GM12874 (cell line): ENCODE results near the gene AATF.

ENCODE experiments used
- TF ChIP-seq, protein P1 (sequence below): IDR thresholded peaks from 2 replicates; pipeline ENCODE4 v1.5.1; 2011; ENCODE audit warnings: low read depth, mild to moderate bottlenecking, control low read depth, low read length, moderate library complexity; ENCODE audit not compliant: insufficient read depth

Gene AATF

DNA sequence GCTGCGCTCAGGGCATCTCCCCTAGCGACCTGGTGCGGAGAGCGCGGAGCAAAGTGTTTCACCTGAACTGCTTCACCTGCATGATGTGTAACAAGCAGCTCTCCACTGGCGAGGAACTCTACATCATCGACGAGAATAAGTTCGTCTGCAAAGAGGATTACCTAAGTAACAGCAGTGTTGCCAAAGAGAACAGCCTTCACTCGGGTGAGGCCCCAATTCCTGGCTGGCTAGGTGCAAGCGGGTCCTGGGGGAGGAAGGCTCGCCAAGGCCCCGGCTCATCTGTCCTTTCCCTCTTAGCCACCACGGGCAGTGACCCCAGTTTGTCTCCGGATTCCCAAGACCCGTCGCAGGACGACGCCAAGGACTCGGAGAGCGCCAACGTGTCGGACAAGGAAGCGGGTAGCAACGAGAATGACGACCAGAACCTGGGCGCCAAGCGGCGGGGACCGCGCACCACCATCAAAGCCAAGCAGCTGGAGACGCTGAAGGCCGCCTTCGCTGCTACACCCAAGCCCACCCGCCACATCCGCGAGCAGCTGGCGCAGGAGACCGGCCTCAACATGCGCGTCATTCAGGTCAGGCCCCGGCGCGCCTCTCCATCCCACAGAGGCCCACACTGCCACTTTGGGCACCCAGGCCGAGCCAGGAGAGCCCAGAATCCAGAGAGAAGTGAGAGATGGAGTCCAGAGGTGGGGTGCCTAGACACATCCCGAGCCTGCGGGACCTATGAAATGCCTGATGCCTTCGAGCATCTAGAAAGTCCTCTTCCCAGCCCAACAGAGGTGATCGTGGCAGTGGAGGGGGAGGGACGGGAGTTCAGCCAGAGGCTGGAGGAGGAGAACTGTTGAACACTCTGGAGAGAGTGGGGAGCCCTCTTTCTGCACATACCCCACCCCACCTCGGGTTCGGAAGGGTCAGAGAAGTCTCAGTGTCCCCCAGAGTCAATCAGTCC, 8.2 kb upstream of the AATF start:
- TF ChIP-seq, protein P1, sequence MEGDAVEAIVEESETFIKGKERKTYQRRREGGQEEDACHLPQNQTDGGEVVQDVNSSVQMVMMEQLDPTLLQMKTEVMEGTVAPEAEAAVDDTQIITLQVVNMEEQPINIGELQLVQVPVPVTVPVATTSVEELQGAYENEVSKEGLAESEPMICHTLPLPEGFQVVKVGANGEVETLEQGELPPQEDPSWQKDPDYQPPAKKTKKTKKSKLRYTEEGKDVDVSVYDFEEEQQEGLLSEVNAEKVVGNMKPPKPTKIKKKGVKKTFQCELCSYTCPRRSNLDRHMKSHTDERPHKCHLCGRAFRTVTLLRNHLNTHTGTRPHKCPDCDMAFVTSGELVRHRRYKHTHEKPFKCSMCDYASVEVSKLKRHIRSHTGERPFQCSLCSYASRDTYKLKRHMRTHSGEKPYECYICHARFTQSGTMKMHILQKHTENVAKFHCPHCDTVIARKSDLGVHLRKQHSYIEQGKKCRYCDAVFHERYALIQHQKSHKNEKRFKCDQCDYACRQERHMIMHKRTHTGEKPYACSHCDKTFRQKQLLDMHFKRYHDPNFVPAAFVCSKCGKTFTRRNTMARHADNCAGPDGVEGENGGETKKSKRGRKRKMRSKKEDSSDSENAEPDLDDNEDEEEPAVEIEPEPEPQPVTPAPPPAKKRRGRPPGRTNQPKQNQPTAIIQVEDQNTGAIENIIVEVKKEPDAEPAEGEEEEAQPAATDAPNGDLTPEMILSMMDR: no peak

DNA sequence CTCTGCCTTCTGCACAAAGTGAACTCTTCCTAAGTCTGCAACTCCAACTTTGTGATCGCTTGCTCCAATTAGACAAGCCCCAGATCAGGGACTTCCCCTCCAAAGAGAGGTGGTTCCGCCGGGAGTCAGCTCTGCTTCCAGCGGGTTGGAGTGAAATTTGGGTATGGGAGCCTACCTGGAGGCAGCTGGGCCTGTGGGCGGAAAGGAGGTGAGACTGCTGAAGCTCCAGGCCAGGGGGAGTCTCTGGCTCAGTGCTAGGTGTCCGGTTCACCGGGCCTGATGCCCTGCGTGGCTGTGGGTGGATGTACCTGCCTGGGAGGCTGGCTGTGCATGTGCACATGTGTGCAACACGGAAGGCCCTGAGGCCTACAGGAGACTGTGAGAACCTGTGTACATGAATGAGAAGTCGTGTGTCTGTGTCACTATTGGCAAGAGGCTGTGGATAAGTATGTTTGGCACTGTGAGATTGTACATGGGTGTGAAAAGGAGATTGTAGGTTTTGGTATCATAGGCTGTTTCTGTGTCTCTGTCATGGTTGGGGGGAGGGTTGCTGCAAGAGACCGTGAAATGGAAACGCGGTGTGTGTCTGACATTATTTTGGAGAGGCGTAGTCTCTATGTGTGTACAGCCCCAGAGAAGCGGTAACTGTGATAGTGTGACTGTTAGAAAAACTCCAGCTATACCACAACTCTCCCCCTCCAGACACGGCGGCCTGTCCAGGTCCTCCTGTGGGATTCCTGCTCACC, 7.3 kb upstream of the AATF start:
- TF ChIP-seq, protein P1: no peak

DNA sequence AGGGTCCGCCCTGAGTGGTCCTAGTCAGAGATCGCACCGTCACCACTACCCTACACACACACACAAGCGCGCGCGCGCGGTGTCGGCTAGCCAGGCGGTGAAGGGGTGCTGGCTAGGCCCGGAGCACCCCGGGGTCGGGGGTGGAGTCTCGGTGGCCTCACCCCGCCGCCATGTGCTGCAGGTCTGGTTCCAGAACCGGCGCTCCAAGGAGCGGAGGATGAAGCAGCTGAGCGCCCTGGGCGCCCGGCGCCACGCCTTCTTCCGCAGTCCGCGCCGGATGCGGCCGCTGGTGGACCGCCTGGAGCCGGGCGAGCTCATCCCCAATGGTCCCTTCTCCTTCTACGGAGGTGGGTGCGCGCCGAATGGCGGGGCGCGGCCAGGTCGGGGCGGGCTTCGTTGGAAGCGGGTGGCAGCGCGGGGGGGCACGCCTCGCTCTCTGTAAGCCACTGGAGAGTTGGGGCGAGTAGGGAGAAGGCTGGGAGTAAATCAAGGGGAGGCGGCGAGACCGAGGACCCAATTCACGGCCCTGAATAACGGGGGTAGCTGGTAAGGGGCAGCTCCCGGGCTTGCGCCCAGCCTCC, 6.6 kb upstream of the AATF start:
- TF ChIP-seq, protein P1: no peak

DNA sequence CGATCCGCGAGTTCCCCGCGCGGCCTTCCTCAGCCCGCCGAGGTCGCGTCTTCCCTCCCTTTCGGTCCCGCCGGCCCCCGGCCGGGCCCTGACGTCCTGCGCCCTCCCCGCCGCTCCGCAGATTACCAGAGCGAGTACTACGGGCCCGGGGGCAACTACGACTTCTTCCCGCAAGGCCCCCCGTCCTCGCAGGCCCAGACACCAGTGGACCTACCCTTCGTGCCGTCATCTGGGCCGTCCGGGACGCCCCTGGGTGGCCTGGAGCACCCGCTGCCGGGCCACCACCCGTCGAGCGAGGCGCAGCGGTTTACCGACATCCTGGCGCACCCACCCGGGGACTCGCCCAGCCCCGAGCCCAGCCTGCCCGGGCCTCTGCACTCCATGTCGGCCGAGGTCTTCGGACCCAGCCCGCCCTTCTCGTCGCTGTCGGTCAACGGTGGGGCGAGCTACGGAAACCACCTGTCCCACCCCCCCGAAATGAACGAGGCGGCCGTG, 6.1 kb upstream of the AATF start:
- TF ChIP-seq, protein P1: no peak

DNA sequence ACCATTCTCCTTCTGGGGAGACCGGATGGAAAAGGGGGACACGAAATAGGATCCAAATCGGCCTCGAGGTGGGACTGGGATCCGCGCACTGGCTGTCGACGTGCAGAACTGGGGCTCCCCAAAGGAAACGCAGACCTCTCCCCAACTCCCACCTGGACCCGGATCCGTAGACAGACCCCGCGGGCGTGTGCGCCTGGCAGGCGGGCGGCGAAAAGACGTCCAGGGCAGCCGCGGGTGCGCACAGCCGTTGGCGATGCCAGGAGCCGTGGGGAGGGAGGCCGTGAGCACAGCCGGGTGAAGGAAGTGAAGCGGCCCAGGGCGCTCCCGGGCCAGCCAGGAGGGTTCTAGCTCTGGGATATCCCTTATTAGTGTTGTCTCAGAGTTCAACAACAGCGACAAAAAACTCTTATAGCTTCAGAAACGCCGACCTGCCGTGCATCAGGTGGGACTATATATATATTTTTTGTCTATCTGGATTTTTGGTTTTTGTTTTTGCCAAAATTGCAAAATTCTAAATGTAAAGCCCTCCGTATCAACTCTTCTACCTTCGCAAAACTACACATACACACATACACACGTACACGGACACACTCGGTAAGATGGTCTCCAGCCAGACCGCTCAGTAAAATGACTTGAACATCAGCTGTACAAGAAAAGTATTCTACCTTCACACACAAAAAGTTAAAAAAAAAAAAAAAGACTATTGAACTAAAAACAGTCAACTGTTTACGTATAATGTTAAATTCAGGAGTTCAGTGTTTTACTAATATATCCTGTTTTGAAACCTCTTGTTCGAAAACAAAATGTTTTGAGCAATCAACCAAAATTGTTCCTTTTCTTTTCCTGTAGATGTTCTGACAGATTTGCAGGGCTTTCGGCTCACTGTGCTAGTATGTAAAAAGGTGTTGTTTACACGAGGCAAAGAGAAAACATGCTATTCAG, 5.2 kb upstream of the AATF start:
- TF ChIP-seq, protein P1: no peak

DNA sequence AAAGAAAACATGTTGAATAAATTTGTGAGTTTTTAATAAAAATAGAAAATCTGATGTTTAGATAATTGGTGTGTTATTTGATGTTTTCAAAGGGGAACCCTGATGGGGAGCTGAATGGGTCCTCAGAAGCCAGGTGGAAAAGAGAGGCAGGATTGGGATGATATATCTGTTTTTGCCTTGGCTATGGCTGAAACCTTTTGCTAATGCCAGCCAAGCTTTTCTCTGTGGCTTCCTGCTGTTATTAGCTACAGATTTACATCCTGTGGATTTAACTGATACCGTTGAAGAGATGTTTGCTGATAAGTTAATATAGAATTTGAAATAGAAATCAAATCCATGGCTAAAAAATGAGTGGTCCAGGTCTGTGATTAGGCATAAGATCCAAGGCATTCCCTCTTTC, 4.2 kb upstream of the AATF start:
- TF ChIP-seq, protein P1: no peak
